GM21786 (cell line): ENCODE results near the gene CFAP99.

Source experiments
- ATAC-seq: cut with Tn5 transposase; IDR thresholded peaks from one replicate; pipeline ENCODE4 v1.9.1; 2021; ENCODE audit not compliant: unreplicated experiment

CFAP99 gene

DNA sequence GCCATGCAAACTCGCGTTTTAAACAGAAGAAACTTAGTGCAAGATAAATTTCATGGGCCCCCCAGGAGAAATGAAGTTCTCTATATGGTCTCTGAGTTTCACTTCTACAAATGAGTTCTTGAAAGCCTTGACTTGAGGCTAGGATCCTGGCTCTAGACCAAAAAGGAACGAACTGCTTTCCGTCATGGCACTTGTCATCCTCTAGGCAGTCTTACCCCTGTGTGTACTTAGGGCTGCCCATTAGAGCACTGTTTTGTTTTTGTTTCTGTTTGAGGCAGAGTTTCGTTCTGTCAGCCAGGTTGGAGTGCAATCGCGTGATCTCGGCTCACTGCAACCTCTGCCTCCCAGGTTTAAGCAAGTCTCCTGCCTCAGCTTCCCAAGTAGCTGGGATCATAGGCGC is 79.2 kb downstream of the CFAP99 start:
- peak; percentile 92 for ATAC-seq

DNA sequence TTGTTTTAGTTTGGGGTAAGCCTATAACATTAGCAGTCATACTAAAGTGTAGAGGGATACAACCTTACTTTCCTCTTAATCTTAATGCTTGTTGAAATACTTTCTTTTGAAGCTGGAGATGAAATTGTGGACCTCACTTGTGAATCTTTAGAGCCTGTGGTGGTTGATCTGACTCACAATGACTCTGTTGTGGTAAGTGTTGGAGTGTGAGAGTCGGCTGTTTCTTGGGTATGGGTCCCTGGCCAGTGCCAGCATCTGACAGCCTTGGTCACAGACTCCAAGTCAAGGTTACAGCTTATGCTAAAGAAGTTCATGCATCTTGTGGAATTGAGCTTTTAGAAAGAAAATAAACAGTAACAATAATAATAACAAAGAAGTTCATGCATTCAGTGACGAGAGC is 81.8 kb downstream of the CFAP99 start:
- ATAC-seq, result no peak

DNA sequence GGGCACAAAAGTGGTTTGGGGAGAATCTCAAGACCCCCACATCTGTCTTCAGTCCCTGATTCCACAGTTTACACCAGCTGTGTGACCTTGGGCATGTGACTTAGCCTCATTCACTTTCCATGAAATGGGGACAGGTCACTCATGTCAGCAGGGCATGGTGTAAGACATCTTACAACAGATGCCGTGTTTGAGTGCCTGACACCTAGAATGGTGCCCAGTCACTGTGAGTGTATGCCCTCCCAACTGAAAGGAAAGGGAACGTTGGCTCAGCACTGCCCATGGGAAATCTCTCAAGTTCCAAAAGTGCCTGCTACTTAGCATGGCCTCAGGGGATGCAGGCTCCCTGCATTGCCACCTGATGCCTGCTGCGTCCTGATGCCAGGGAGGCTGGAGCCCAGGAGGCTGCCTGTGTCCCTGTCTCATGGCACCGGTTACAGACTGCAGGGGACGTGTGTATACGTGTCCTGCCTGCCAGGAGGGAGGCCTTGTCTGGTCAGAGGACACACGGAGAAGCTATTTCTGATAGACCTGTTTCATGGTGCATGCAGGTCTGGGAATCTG is 82.4 kb downstream of the CFAP99 start:
- ATAC-seq, result no peak

DNA sequence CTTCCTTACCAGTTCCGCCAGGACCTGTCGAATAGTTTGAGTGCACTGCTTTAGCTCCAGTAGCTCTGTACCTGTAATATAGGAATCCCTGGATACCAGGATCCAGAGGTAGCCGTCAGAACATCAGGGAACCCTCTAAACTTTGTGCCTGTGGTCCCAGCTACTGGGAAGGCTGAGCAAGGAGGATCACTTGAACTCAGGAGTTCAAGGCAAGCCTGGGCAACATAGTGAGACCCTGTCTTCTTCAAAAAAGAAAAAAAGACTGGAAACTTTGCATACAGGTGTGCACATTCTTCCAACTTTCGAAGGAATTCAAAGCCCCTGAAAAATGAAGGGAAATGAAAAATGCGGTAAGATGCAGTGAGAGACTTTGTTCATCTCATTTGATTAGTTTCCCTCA is 85.1 kb downstream of the CFAP99 start:
- no peak for ATAC-seq

DNA sequence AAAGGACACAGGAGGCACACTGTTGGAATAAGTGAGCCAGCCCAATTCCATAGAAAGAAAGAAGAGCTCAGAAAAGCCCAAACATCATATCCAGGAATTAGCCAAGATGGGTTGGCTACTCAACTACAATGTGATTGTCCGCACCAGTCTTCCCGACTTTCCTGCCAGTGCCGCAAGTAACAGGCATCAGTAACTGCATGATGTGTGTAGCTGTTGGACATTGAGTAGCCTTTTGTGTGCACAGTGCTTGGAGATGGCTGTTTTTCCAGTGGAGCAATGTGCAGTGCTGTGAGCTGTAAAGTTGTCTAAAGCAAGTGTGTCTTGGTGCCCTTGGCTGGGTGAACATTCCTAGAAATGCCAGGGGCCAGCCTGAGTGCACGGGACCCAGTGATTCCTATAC is 88.5 kb downstream of the CFAP99 start:
- ATAC-seq, result no peak

DNA sequence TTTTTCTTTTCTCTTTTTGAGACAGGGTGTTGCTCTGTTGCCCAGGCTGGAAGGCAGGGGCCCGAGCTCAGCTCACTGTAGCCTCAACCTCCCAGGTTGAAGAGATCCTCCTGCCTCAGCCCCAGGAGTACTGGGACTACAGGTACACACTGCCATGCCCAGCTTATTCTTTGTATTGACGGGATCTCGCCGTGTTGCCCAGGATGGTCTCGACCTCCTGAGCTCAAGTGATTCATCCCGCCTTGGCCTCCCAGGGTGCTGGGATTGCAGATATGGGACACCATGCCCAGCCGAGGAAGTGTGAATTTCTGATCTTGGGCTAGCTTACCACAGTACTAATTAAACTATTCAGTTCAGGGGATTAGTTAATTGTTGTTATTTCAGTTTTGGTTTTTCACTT is 89.1 kb downstream of the CFAP99 start:
- ATAC-seq, result no peak

DNA sequence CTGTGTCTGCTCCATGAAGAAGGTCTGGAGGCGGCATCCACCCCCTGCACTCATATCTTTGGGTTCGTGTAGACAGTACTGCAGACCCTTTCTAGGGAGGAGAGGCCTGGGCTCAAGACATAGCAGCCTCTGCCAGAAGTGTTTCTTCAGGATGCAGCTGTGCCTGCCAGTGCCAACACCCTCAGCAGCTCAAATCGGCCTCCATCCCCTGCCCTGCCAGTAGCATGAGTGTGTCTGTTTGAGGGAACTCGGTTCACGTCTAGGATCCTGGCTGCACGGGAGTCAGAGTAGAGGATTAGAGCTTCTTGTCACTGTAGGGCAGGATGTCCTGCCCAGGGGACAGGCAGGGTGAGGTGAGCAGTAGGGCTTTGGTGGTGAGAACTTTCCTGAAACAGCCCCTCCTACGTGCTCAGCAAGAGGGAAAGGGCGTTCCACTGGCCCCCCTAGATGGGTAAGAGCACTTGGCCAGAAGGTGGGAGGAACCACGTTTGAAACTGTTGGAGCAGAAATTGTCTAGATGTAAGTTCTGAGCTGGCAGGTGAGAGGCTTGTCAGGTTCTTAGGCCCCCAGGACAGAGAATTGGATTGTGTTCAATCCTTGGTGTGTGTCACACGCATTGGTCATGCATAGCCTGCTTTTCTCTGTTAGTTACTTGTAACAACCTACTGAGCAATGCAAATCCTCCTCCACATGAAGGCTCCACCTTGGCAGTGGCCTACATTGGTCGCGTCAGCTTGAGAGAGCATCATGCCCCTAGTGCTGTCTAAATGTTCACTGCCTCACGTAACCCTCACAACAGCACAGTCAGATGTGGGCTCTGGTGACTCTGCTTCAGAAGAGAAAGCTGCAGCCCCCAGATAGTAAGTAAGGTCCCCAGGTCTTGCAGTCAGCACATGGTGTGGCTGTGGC is 91.8 kb downstream of the CFAP99 start:
- ATAC-seq, result no peak

DNA sequence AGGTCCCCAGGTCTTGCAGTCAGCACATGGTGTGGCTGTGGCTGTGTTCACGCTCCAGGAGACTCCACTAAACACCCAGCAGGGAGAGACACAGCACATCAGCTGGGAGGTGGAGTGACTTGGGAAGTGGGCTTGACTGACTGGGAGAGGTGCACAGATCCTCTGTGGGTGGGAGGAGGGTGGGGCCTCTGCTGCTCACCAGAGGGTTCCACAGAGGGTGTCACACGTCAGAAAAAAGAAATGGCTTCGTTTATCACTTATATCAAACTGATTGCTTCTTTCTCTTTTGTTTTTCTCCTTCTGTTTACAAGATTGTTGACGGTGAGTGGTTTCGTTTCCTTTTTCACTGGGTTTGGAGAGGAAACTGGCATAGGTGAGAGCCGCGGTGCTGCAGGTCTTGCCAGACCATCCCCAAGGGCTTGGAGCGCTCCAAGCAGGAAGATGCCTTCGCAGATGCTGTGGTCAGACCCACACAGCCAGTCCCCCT is 92.9 kb downstream of the CFAP99 start:
- no peak for ATAC-seq
